Stimulated activated CD8-positive, alpha-beta memory T cell treated with anti-CD3 and anti-CD28 coated beads, Interleukin-7, amount 100 ng/mL, for 1 hour (primary cell): ENCODE measurements around the gene TTN.
"Not testable (repeated sequence)": the region's sequence is repeated elsewhere in the genome, so short reads cannot be mapped to it uniquely, and the experiment has no call there.

ENCODE experiments used
- DNase-seq, 2 donors: peaks; one replicate each; pipeline ENCODE4 v3.0.0-alpha.2; 2020; ENCODE audit warnings: low read depth in 2 of 2

Gene TTN

DNA sequence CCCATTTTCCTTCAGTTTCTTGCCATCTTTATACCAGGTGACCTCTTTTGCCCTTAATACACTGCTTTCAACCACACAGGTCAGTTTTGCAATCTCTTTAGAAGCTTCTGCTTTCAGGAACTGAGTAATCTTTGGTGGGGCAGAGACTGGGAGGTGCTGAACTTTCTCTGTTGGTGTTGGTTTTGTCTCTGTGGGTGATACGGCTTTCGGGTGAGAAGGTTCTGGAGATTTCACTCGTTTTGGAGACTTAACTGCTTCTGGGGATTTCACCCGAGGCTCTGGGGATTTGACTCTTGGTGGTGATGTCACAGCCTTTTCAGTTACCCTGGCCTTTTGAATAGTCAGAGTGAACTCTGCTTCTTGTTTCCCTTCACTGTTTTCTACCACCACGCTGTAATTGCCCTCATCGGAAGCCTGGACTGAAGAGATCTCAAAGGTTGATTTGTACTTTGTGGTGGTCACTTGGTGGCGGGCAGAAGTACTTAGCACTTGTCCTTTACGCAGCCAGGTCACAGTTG lies 276.5 kb downstream of the TTN start:
- DNase-seq: no peak

- no peak for DNase-seq
Measured at GRCh38 chr2:178530131-178530530, 277.1 kb downstream of the TTN start.

DNA sequence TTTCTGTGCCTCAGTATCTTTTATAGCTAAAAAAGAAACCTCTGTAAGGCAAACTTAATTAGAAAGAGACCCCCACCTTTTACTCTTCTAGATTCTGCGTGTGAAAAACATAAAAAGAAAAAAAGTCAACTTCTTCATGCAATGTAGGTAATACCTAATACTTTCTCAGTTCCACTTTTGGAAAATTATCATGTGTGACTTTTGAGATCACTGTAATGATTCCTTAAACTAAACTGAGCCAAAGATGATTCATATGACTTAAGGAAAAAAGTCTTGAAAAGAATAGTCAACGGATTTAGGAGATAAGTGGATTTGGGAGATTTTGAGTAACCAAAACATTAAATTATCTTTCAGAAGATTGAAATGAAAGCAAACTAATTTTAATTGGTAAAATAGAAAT lies 278.0 kb downstream of the TTN start:
- DNase-seq: no peak

DNA sequence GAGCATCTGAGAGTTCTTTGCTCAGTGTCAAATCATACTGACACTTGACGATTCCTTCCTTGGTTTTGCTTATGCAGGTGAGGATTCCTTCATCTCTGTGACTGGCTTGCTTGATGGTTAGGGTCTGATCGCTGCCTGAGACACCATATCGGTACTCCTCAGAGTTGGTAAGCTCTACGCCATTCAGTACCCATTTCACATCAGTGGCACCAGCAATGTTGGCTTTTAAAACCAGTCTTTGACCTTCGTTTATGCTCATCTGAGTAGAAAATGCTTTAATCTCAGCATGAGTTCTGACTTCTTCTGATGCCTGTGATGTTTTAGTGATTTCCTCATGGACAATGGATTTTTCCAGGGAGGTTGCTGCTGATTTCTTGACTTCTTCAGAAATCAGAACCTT lies 278.6 kb downstream of the TTN start:
- no peak for DNase-seq

GRCh38 chr2:178527592-178527991 lies 279.6 kb downstream of the TTN start:
- DNase-seq: no peak

DNA sequence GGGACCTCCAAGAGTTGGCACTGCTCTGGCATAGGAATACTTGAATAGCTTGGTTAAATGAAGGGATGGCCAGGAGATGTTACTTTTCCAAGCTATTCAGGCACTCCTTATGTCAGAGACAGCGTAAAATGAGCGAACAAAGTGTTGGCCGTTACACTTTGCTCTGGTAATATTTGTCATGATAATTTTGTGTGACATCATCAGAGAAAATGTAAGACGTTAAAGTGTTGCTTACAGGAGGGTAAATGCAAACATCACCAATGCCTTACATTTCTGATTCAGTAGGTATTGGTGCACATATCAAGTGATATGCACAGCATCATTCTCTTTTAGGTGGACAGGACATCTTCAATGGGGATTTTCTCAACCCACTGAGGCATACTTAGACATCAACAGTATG lies 281.0 kb downstream of the TTN start:
- DNase-seq: no peak

GRCh38 chr2:178525460-178525859 lies 281.8 kb downstream of the TTN start:
- not testable (repeated sequence) for DNase-seq

- DNase-seq: not testable (repeated sequence)
Measured at GRCh38 chr2:178525010-178525409, 282.2 kb downstream of the TTN start.

DNA sequence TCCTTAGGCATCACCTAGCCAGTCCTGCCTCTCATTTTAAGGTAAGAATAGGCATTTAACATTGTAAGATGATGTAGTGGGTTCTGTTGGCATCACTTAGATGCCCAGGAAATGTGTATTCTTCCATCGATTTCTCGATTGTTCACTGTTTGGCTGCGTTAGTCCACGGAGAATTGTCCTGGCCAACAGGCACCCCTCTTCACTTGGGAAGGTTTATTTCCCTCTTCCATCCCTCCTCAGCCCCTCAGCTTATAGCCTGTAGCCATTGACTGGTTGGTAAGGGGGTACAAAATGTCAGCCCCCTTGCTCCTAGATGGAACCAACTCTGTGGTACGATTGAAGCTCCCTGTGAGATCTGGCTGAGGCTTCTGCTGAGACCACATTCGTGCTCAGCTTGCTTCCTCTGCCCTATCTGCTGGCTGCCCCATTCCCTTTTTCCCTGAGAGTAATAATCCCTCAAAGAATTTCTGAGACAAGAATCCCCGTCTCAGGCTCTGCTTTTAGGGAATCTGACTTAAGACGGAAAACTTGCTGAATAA lies 283.6 kb downstream of the TTN start:
- DNase-seq: no peak

DNA sequence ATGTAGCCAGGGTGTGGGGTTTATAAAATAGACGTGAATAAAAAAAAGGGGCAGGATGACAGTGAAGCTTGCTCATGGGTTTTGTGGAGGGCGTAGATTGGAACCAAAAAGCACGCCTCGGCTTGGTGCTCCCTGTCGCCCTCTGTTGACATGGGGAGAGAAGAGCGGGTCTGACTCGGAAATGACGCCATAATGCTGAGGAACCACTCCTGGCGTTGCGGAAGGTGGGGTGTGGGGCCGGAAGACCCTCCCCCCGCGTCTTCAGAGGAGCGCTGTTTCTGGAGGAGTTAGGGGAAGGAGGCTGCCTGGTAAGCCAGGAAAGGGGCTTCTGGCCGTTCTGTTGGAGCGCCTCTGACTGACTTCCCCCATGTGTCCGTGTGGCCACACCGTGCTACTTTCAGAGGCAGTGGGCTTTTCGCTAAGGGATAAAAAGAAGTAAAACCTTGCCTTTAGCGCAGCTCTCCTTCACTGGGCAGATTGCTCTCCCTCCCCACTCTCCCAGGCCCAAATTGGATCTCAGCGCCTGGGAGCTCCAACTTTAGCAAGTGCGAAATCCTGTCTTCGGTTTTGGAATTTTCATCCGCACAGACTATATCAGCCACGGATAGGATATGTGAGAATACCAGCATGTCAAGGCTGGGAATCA lies 284.1 kb downstream of the TTN start:
- peak; percentile 55 to 64 for DNase-seq

DNA sequence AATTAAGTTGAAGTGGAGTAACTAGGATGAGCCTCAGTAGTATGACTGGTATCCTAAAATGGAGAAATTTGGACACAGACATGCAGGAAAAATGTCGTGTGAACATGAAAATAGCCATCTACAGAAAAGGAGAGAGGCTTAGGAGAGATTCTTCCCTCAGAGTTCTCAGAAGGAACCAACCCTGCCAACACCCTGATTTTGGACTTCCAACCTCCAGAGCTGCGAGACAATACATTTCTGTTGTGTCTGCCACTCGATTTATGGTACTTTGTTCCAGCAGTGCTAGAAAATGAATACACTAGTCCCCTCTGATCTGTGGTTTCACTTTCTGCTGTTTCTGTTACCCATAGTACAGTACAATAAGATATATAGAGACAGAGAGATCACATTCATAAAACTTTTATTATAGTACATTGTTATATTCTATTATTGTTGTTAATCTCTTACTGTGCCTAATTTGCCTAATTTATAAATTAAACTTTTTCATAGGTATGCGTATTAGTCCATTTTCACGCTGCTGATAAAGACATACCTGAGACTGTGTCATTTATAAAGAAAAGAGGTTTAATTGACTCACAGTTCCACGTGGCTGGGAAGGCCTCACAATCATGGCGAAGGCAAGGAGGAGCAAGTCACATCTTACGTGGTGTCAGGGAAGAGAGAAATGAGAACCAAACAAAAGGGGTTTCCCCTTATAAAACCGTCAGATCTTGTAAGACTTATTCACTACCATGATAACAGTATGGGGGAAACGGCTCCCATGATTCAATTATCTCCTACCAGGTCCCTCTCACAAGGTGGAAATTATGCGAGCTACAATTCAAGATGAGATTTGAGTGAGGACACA lies 285.7 kb downstream of the TTN start:
- no peak for DNase-seq

DNA sequence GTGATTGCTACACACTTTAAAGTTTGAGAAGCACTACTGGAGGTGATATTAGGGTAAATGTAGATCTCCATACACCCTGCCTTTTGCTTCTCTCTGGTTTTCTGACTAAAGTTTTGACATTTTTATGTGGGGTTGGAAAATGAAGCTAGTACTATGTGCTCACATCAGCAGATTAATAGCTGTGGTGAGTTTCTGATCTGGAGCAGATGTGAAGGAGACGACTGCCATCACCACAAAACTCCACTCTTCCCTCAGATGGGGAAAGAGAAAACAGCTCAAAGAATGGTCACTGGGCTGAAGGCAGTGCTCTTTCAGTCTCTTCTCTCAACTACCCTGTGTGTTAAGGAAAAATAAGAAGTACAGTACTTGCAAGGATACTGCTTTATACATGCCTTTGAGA lies 289.7 kb downstream of the TTN start:
- no peak for DNase-seq

DNA sequence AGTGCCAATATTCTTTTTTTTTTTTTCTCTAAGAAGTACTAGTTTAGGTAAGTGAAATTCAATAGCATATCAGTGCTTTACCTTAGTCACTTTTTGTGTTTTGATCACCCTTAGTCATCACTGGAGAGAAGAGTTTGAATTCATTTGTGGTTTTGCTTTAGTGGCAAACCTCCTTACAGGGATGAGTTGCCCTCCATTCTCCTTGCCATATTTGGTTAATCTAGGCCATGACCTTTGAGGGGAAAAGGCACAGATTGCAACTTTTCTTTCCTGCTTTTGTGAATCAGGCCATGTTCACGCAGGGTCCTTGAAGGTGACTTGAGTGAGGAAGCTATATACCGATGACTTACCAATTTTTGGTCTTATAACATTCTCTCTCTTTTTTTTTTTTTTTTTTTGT lies 292.6 kb downstream of the TTN start:
- no peak for DNase-seq

DNA sequence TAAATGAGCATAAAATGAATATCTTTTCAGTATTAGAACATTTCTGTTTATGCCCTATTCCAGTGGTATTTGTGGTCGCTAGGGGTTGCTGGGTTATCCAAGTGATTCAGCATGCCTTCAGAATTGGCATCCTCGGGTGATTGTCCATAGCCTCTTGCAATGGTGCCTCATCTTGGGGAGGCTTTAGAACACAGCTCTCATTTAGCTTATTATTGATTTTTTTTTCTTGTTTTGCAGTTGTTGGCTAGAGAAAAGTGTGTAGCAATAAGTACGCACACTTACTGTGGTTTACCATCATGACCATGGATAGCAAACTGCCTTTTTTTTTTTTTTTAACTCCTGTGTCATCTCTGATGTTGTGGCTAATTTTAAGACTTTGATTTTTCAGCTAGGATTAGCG lies 293.3 kb downstream of the TTN start:
- DNase-seq: no peak

DNA sequence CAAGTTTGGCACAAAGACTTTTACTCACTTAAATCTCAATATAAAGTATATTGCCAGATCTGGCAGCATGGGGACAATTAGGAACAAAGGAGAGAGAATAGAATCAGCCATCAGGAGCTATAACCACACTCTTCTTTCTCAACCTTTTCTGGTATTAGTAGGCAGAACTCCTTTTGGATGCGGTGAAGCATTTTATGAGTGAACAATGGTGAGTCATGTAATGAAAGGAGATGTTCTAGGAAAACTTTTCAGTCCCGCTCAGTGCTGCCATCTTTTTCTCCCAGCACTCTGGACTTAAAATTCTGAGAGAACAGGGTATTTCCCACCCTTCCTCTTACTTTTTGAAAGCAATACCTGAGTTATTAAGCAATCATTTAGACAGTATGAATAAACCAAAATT lies 294.7 kb downstream of the TTN start:
- DNase-seq: no peak

DNA sequence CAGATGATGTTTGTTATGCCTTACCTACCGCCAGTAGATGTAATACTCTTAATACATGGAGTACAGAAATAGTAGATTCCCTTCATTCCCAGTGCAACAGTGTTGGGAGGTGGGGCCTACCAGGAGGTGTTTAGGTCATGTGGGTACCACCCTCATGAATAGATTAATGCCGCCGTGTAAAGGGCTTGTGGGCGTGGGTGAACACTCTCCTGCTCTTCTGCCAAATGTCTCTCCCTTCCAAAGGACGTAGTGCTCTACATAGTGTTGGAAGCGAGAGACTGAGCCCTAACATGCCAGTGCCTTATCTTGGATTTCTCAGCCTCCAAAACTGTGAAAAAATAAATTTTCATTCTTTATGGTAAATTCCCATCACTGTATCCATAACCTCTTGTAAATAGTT lies 296.8 kb downstream of the TTN start:
- no peak for DNase-seq

GRCh38 chr2:178508646-178509045 lies 298.6 kb downstream of the TTN start:
- no peak for DNase-seq

DNA sequence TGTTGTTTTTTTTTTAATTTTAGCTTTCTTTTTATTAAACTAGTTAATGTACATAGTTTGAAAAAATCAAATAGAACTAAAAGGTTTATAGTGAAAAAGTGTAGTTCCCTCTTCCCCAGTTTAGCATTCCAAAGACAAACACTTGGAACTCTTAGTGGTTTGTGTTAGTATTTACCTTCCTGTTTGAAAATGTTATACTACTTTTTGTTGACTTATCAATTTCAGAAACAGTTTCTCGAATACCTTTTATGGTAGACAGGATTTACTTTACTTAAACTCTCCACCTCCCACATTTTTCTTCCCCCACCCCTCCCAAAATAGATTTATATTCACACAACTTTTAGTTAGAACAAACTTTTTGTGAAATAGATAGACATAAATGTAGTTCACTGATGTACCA lies 300.3 kb downstream of the TTN start:
- no peak for DNase-seq

DNA sequence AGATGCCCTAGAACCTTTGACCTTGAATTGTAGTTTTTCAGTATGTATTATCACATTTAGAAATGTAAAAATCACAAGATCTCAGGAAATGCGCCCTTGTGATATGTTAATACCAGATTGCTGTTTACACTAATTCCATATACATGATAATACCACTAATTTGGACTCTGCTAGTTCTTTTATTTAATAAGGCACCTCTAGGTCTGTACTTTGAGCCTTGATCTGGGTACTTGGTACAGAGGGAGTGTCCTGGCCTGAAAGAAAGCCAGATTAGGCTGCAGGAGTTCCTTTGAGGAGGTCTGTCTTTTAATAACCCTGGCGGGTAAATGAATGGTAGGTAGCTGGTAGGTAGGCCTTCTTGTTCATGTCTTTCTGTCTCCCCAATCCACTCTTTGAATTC lies 300.7 kb downstream of the TTN start:
- DNase-seq: no peak

GRCh38 chr2:178506101-178506500 lies 301.1 kb downstream of the TTN start:
- no peak for DNase-seq

GRCh38 chr2:178502751-178503150 lies 304.5 kb downstream of the TTN start:
- DNase-seq: no peak

GRCh38 chr2:178499640-178500039 lies 307.6 kb downstream of the TTN start:
- DNase-seq: no peak

- DNase-seq: no peak
Measured at GRCh38 chr2:178498137-178498536, 309.1 kb downstream of the TTN start.
